H9 (cell line): ENCODE measurements around the gene RFX4. TPM values are rescaled to one million over a fixed set of nuclear protein-coding genes. Genes with fewer than 3 reads are reported as not detected.

Experiments used
- DNase-seq: peaks from one replicate; pipeline ENCODE4 v3.0.0-alpha.2; 2017
- H2AFZ ChIP-seq: one replicate; pipeline ENCODE4 v1.6.1; 2013; ENCODE audit warnings: mild to moderate bottlenecking, low read length, control low read depth, moderate library complexity
- H2AK5ac ChIP-seq: 2 replicates; pipeline ENCODE4 v1.6.1; 2013; ENCODE audit warnings: low read length, control low read depth, mixed read lengths; ENCODE audit not compliant: insufficient read length
- H2BK120ac ChIP-seq: one replicate; pipeline ENCODE4 v1.6.1; 2013; ENCODE audit warnings: low read depth, mild to moderate bottlenecking, low read length, control low read depth, inconsistent platforms; ENCODE audit not compliant: poor library complexity, severe bottlenecking
- H2BK12ac ChIP-seq: 2 replicates; pipeline ENCODE4 v1.6.1; 2013; ENCODE audit warnings: low read length, control low read depth, mixed read lengths, low read depth; ENCODE audit not compliant: insufficient read length
- H2BK15ac ChIP-seq: 2 replicates; pipeline ENCODE4 v1.6.1; 2013; ENCODE audit warnings: low read depth, low read length, control low read depth
- H2BK20ac ChIP-seq: one replicate; pipeline ENCODE4 v1.6.1; 2013; ENCODE audit warnings: low read depth, mild to moderate bottlenecking, low read length, control low read depth, inconsistent platforms; ENCODE audit not compliant: poor library complexity, severe bottlenecking
- H2BK5ac ChIP-seq: 2 replicates; pipeline ENCODE4 v1.6.1; 2013; ENCODE audit warnings: low read length, control low read depth, mixed read lengths; ENCODE audit not compliant: insufficient read length
- H3K14ac ChIP-seq: 2 replicates; pipeline ENCODE4 v1.6.1; 2013; ENCODE audit warnings: low read length, control low read depth; ENCODE audit not compliant: insufficient read depth
- H3K18ac ChIP-seq: 2 replicates; pipeline ENCODE4 v1.6.1; 2013; ENCODE audit warnings: low read depth, mild to moderate bottlenecking, mixed read lengths, low read length, control low read depth; ENCODE audit not compliant: insufficient read length
- H3K23ac ChIP-seq: 2 replicates; pipeline ENCODE4 v1.6.1; 2013; ENCODE audit warnings: low read length, control low read depth, mixed read lengths, low read depth; ENCODE audit not compliant: insufficient read length
- H3K23me2 ChIP-seq: 2 replicates; pipeline ENCODE4 v1.6.1; 2013; ENCODE audit warnings: low read depth, mild to moderate bottlenecking, mixed read lengths, low read length, control low read depth; ENCODE audit not compliant: insufficient read length, poor library complexity, severe bottlenecking
- H3K27ac ChIP-seq: 2 replicates; pipeline ENCODE4 v1.5.1; 2013; ENCODE audit warnings: low read length, control low read depth, mixed read lengths, low read depth; ENCODE audit not compliant: insufficient read length
- H3K27me3 ChIP-seq: 2 replicates; pipeline ENCODE4 v1.6.1; 2013; ENCODE audit warnings: low read length, control low read depth, inconsistent platforms; ENCODE audit not compliant: insufficient read depth
- H3K4ac ChIP-seq: 2 replicates; pipeline ENCODE4 v1.6.1; 2013; ENCODE audit warnings: low read depth, mild to moderate bottlenecking, control low read depth, inconsistent platforms, low read length, moderate library complexity
- H3K4me1 ChIP-seq: 2 replicates; pipeline ENCODE4 v1.6.1; 2013; ENCODE audit warnings: low read length, control low read depth, inconsistent platforms; ENCODE audit not compliant: insufficient read depth
- H3K4me2 ChIP-seq: 2 replicates; pipeline ENCODE4 v1.6.1; 2013; ENCODE audit warnings: low read length, control low read depth, mixed read lengths; ENCODE audit not compliant: insufficient read length, insufficient read depth
- H3K56ac ChIP-seq: 2 replicates; pipeline ENCODE4 v1.6.1; 2013; ENCODE audit warnings: low read depth, mild to moderate bottlenecking, mixed read lengths, low read length, control low read depth; ENCODE audit not compliant: insufficient read length
- H3K79me1 ChIP-seq: 2 replicates; pipeline ENCODE4 v1.6.1; 2013; ENCODE audit warnings: low read depth, mild to moderate bottlenecking, moderate library complexity, low read length, control low read depth, inconsistent platforms; ENCODE audit not compliant: insufficient read depth, poor library complexity, severe bottlenecking
- H3K79me2 ChIP-seq: 2 replicates; pipeline ENCODE4 v1.6.1; 2013; ENCODE audit warnings: low read length, control low read depth, inconsistent platforms; ENCODE audit not compliant: insufficient read depth
- H3K9ac ChIP-seq: 2 replicates; pipeline ENCODE4 v1.6.1; 2013; ENCODE audit warnings: low read length, control low read depth, mixed read lengths; ENCODE audit not compliant: insufficient read length; ENCODE audit errors: extremely low read depth
- H3K9me3 ChIP-seq: one replicate; pipeline ENCODE4 v1.6.1; 2013; ENCODE audit warnings: low read depth, low read length, inconsistent platforms; ENCODE audit not compliant: control insufficient read depth
- H3T11ph ChIP-seq: one replicate; pipeline ENCODE4 v1.6.1; 2013; ENCODE audit warnings: mild to moderate bottlenecking, low read length, control low read depth, inconsistent platforms
- H4K20me1 ChIP-seq: one replicate; pipeline ENCODE4 v1.6.1; 2013; ENCODE audit not compliant: control insufficient read depth, insufficient read length, insufficient read depth
- H4K5ac ChIP-seq: 2 replicates; pipeline ENCODE4 v1.6.1; 2013; ENCODE audit warnings: low read depth, mild to moderate bottlenecking, mixed read lengths, low read length, control low read depth; ENCODE audit not compliant: insufficient read length
- H4K8ac ChIP-seq: replicated peaks from 2 replicates; pipeline ENCODE4 v1.6.1; 2013; ENCODE audit warnings: low read length, control low read depth, mixed read lengths, low read depth; ENCODE audit not compliant: insufficient read length
- H4K91ac ChIP-seq: 2 replicates; pipeline ENCODE4 v1.6.1; 2013; ENCODE audit warnings: low read depth, mild to moderate bottlenecking, moderate library complexity, mixed read lengths, low read length, control low read depth; ENCODE audit not compliant: insufficient read length
- H3K27ac Mint-ChIP-seq, 3 experiments: 2 replicates in 2 of 3; 3 replicates in 1 of 3; pipeline ENCODE4 v1.8.0; 2020 to 2021; ENCODE audit warnings: mixed read lengths in 3 of 3, mild to moderate bottlenecking in 1 of 3, moderate library complexity in 1 of 3
- H3K27me3 Mint-ChIP-seq: 2 replicates; pipeline ENCODE4 v1.8.0; 2021; ENCODE audit warnings: low read depth, mild to moderate bottlenecking, moderate library complexity, mixed read lengths
- H3K36me3 Mint-ChIP-seq, 3 experiments: 2 replicates in 2 of 3; 3 replicates in 1 of 3; pipeline ENCODE4 v1.8.0; 2020 to 2021; ENCODE audit warnings: low read depth in 3 of 3, mixed read lengths in 3 of 3; ENCODE audit not compliant: insufficient read depth in 1 of 3
- H3K4me1 Mint-ChIP-seq, 2 experiments: 2 replicates each; pipeline ENCODE4 v1.8.0; 2020; ENCODE audit warnings: mixed read lengths in 2 of 2
- H3K4me3 Mint-ChIP-seq, 2 experiments: 2 replicates in 1 of 2; 3 replicates in 1 of 2; pipeline ENCODE4 v1.8.0; 2020 to 2021; ENCODE audit warnings: mild to moderate bottlenecking in 2 of 2, mixed read lengths in 2 of 2, moderate library complexity in 1 of 2
- H3K9me3 Mint-ChIP-seq, 2 experiments: 2 replicates in 1 of 2; 3 replicates in 1 of 2; pipeline ENCODE4 v1.8.0; 2020; ENCODE audit warnings: mild to moderate bottlenecking in 2 of 2, mixed read lengths in 2 of 2, moderate library complexity in 1 of 2
- WGBS: extraction: QIAGEN DNeasy Blood & Tissue Kit; methylation state at CpG from one replicate; pipeline ENCODE4 v1.1.7; 2013; ENCODE audit warnings: missing lambda C conversion rate, low lambda C conversion rate, mixed read lengths; ENCODE audit not compliant: insufficient read length; ENCODE audit errors: extremely low coverage; 5-methylcytosine and 5-hydroxymethylcytosine counted together
- total RNA-seq: library from RNA; stranded (reverse); gene quantifications from 2 replicates; pipeline ENCODE4 v1.2.1, GENCODE V29; 2021
- TF ChIP-seq, protein P1 (sequence below): fragments of 200-600 bp; sonication (generic); conservative IDR thresholded peaks from 3 replicates; pipeline ENCODE4 v1.8.0; 2021; ENCODE audit warnings: antibody characterized with exemption, mild to moderate bottlenecking

RFX4 gene
- total RNA-seq, 1 experiment from 2014 or later = 0.57 TPM

DNA sequence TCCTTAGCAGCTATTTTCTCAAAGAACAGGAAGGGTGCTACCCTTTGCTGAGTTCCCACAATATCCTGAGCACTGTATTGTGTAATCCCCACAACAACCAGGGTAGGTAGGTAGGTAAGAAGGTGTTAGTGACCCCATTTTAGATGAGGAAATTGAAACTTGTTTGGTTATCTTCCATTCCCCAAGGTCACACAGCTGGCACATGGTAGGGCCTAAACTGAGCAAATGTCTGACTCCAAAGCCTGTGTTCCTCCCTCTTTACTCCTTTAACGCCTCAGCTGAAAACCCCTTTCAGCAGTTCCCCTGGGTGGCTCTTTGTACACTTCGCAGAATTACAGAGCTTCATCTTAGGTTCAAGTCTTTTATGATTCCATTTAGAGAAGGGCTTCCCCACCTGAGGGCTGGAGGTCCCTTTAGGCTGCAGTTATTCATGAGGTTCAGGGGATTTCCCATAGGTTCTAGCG lies 165.2 kb downstream of the RFX4 start:
- no peak overlapping the region for H4K5ac ChIP-seq
- H3K56ac ChIP-seq = no peak overlapping the region
- H2BK5ac ChIP-seq = no peak overlapping the region
- H3K4me2 ChIP-seq = no peak overlapping the region
- no peak for DNase-seq
- no peaks in the 10 kb centered on the region for H3K79me2 ChIP-seq
- H3K23me2 ChIP-seq = no peaks in the 10 kb centered on the region
- no CpG with 5 or more reads among the region's 3 CpGs for WGBS
- H3K79me1 ChIP-seq = no peaks in the 10 kb centered on the region
- H3K27ac Mint-ChIP-seq = peak overlapping the region in 1 of 3 experiments; percentile 82; a peak in 1 of 7 replicates
- H3K9ac ChIP-seq = no peak overlapping the region
- H3K36me3 Mint-ChIP-seq = no peaks in the 10 kb centered on the region
- no peak overlapping the region for H3K27ac ChIP-seq
- TF ChIP-seq, protein P1, sequence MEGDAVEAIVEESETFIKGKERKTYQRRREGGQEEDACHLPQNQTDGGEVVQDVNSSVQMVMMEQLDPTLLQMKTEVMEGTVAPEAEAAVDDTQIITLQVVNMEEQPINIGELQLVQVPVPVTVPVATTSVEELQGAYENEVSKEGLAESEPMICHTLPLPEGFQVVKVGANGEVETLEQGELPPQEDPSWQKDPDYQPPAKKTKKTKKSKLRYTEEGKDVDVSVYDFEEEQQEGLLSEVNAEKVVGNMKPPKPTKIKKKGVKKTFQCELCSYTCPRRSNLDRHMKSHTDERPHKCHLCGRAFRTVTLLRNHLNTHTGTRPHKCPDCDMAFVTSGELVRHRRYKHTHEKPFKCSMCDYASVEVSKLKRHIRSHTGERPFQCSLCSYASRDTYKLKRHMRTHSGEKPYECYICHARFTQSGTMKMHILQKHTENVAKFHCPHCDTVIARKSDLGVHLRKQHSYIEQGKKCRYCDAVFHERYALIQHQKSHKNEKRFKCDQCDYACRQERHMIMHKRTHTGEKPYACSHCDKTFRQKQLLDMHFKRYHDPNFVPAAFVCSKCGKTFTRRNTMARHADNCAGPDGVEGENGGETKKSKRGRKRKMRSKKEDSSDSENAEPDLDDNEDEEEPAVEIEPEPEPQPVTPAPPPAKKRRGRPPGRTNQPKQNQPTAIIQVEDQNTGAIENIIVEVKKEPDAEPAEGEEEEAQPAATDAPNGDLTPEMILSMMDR = no peak
- H3K9me3 Mint-ChIP-seq = no peaks in the 10 kb centered on the region; a peak in 1 of 5 replicates
- H3K23ac ChIP-seq = no peak overlapping the region
- no peaks in the 10 kb centered on the region for H3K27me3 ChIP-seq
- no peaks in the 10 kb centered on the region for H3K27me3 Mint-ChIP-seq
- H2AK5ac ChIP-seq = no peak overlapping the region
- H4K20me1 ChIP-seq = no peaks in the 10 kb centered on the region
- no peak overlapping the region for H3K14ac ChIP-seq
- no peak overlapping the region for H2BK12ac ChIP-seq
- H3K4me1 Mint-ChIP-seq = peaks cover 19 to 28% of the 10 kb centered on the region in 2 experiments
- no peak overlapping the region for H2BK120ac ChIP-seq
- no peaks in the 10 kb centered on the region for H3K9me3 ChIP-seq
- H3K4ac ChIP-seq = no peak overlapping the region
- no peak overlapping the region for H2BK20ac ChIP-seq
- H4K8ac ChIP-seq = no peak overlapping the region
- H2AFZ ChIP-seq = no peak overlapping the region
- H3K18ac ChIP-seq = no peak overlapping the region
- H3T11ph ChIP-seq = no peak overlapping the region
- H4K91ac ChIP-seq = no peak overlapping the region
- no peak overlapping the region for H2BK15ac ChIP-seq
- no peaks in the 10 kb centered on the region; the same call in 1 of the 2 replicates for H3K4me1 ChIP-seq
- no peak overlapping the region for H3K4me3 Mint-ChIP-seq
